A673 (cell line): ENCODE measurements around the gene FAHD2B. TPM values are rescaled to one million over a fixed set of nuclear protein-coding genes. Genes with fewer than 3 reads are reported as not detected.
"Not testable (repeated sequence)": the region's sequence is repeated elsewhere in the genome, so short reads cannot be mapped to it uniquely, and the experiment has no call there.

Experiments used
- BruUV-seq: library from RNA; stranded (reverse); fragments of 400-500 nt; replicated peaks from 2 replicates; lab custom pipeline; 2021; lab: Mats Ljungman, UMichigan
- CTCF ChIA-PET: fragments of 300-600 bp; sonication (Branson Sonifier 250); formaldehyde crosslinking; loops from one replicate; lab custom pipeline; 2022; ENCODE audit warnings: antibody characterized with exemption; lab: Charles Lee
- POLR2A ChIA-PET: fragments of 300-600 bp; sonication (Branson Sonifier 250); formaldehyde crosslinking; loops from one replicate; lab custom pipeline; 2022; ENCODE audit warnings: antibody characterized with exemption; ENCODE audit not compliant: low non-redundant PET; lab: Charles Lee
- DNase-seq: peaks from one replicate; pipeline ENCODE4 v3.0.0-alpha.2; 2015; ENCODE audit warnings: low spot score
- H3K27ac ChIP-seq: fragments of 200-600 bp; sonication (generic); 2 replicates; pipeline ENCODE4 v1.5.1; 2016; ENCODE audit warnings: mixed run types, low read depth, mild to moderate bottlenecking, mixed read lengths, antibody characterized with exemption, low read length; ENCODE audit not compliant: poor library complexity, severe bottlenecking
- H3K27me3 ChIP-seq: fragments of 200-600 bp; sonication (generic); replicated peaks from 2 replicates; pipeline ENCODE4 v1.6.1; 2017; ENCODE audit warnings: mixed run types, low read depth, mild to moderate bottlenecking, mixed read lengths, antibody characterized with exemption, low read length; ENCODE audit not compliant: insufficient read depth, poor library complexity
- H3K36me3 ChIP-seq: fragments of 200-600 bp; sonication (generic); 2 replicates; pipeline ENCODE4 v1.6.1; 2016; ENCODE audit warnings: mixed run types, mild to moderate bottlenecking, mixed read lengths, antibody characterized with exemption, low read length; ENCODE audit not compliant: insufficient read depth, poor library complexity, severe bottlenecking
- H3K4me1 ChIP-seq: fragments of 200-600 bp; sonication (generic); 2 replicates; pipeline ENCODE4 v1.6.1; 2017; ENCODE audit warnings: mixed run types, mild to moderate bottlenecking, mixed read lengths, antibody characterized with exemption, low read length; ENCODE audit not compliant: insufficient read depth, poor library complexity, severe bottlenecking
- H3K4me3 ChIP-seq: fragments of 200-600 bp; sonication (generic); 2 replicates; pipeline ENCODE4 v1.5.1; 2016; ENCODE audit warnings: low read depth, mixed run types, mild to moderate bottlenecking, mixed read lengths, low read length; ENCODE audit not compliant: poor library complexity, severe bottlenecking
- H3K9me3 ChIP-seq: fragments of 200-600 bp; sonication (generic); 2 replicates; pipeline ENCODE4 v1.6.1; 2016; ENCODE audit warnings: mixed run types, low read depth, mild to moderate bottlenecking, mixed read lengths, antibody characterized with exemption, low read length; ENCODE audit not compliant: poor library complexity, severe bottlenecking
- EZH2 ChIP-seq: fragments of 200-600 bp; sonication (generic); IDR thresholded peaks from 2 replicates; pipeline ENCODE4 v1.6.1; 2017; ENCODE audit warnings: borderline replicate concordance, low read depth, mild to moderate bottlenecking, mixed read lengths, antibody characterized with exemption, low read length; ENCODE audit not compliant: poor library complexity, severe bottlenecking
- intact Hi-C: fragments of 100-400 bp; cut with micrococcal nuclease; formaldehyde crosslinking; loops from one replicate; pipeline ENCODE4 v1.10.0; 2022; ENCODE audit not compliant: unreplicated experiment
- total RNA-seq: library from RNA; stranded (reverse); gene quantifications from 2 replicates; pipeline ENCODE4 v1.2.3, GENCODE V29; 2021
- TF ChIP-seq, protein P1 (sequence below): fragments of 300-800, 200-600 bp; sonication (generic); conservative IDR thresholded peaks from 2 replicates; pipeline ENCODE4 v1.5.1; 2017; ENCODE audit warnings: low read depth, mild to moderate bottlenecking, antibody characterized with exemption, low read length, moderate library complexity, mixed read lengths

FAHD2B gene
- total RNA-seq, 1 experiment from 2014 or later: 6.3 TPM

DNA sequence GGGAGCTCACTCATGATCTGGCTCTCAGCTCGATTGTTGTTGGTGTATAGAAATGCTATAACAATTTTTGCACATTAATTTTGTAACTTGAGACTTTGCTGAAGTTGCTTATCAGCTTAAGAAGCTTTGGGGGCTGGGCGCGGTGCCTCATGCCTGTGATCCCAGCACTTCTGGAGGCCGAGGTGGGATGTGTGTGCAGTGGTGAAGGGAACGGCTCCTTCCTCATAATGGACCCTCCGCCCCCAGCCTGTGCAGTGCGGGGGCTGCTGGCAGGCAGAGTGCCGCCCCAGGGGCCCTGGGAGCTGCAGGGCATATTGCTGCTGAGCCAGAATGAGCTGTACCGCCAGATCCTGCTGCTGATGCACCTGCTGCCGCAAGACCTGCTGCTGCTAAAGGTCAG, 13.8 kb downstream of the FAHD2B start:
- POLR2A ChIA-PET, BruUV-seq: not testable (repeated sequence)

DNA sequence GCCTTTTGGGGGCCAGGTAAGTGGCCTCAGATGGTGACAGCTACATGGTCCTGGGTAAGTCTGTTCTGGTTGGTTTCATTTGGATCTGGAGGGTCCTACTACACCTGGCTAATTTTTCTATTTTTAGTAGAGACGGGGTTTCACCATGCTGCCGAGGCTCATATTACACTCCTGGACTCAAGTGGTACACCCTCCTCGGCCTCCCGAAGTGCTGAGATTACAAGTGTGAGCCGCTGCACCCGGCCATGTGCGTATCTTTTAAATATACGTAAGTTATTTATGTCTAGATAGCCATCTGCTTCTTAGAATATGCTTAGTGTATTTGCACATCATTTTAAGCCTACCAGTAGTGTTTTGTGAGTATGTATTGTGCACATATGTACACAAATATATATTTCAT, 17.5 kb downstream of the FAHD2B start:
- CTCF ChIA-PET, intact Hi-C loops, H3K4me1 ChIP-seq, H3K9me3 ChIP-seq, BruUV-seq, DNase-seq, H3K4me3 ChIP-seq, POLR2A ChIA-PET, H3K27ac ChIP-seq, H3K27me3 ChIP-seq, H3K36me3 ChIP-seq: not testable (repeated sequence)

More for the DNA sequence above, 13.8 kb downstream of the FAHD2B start:
- H3K4me3 ChIP-seq, intact Hi-C loops, DNase-seq, H3K27me3 ChIP-seq, H3K36me3 ChIP-seq, H3K9me3 ChIP-seq, H3K4me1 ChIP-seq, H3K27ac ChIP-seq: not testable (repeated sequence)
- CTCF ChIA-PET: interaction anchor here (0.6 kb wide), 1 partner anchor 24 kb away, joined by 4 read pairs; no protein-coding TSS in a partner anchor

DNA sequence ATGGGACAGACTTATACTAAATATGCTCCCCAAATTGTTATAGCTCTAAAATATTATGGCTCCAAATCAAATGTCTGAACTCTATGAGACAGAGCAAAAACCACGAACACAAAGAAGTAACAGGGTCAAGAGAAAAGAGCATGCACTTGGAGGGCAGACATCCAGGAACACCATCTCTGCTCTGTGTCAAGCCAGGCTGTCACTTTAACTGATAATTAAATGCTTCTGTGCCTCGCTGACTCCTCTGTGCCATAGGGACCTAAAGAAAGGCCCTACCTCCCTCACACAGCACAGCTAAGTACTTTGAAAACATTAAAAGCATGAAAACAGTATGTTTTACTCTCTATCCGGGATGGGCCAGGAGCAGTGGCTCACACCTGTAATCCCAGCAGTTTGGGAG, 23.8 kb downstream of the FAHD2B start:
- H3K9me3 ChIP-seq, H3K4me1 ChIP-seq, CTCF ChIA-PET, H3K27me3 ChIP-seq, intact Hi-C loops, POLR2A ChIA-PET, H3K27ac ChIP-seq, H3K36me3 ChIP-seq, BruUV-seq, DNase-seq, H3K4me3 ChIP-seq: not testable (repeated sequence)

DNA sequence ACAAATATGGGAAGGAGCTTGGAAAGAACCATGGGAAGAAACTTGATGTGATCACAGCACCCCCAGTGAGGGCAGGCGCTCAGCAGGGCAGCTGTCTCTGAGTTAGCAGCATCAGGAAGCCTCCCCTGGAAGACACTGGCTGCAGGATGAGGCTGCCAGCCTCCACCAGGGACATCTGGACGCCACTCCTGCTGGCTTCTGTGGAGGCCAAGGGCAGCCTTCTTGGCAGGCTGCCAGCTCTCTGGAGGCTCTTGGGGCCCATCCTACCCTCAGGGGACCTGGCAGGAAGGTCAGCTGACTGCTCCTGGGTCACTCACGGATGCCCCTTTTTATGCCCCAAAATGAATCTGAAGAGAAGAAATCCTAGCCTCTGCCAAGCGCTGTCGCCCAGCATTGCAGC, 26.0 kb downstream of the FAHD2B start:
- BruUV-seq, DNase-seq, H3K4me3 ChIP-seq, H3K9me3 ChIP-seq, H3K27ac ChIP-seq, H3K4me1 ChIP-seq, intact Hi-C loops, CTCF ChIA-PET, POLR2A ChIA-PET, H3K36me3 ChIP-seq: not testable (repeated sequence)
- peaks cover 16% of the 10 kb centered on the region for H3K27me3 ChIP-seq

DNA sequence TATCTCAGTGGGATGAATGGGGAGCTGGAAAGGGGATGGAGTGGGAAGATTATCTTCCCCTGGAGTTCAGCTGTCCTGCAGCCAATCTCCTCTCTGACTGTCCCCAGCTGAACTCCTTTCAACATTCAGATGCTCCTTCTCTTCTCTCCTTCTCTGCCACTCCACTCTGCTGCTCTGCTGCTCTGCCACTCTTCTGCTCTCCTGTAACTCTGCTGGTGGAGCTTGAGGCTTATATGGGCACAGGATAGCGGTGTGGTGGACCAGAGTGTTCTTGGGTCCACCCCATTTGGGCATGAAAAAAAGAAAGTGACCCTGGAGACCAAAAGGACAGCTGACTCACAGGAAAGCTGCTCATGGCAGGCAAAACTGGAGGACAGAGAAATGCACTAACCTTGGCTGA, 26.6 kb downstream of the FAHD2B start:
- ChIA-PET CTCF (no interaction called here), POLR2A (no interaction called here)
- no TSS peak for BruUV-seq
- Histone ChIP-seq H3K4me1 (no peaks in the 10 kb centered on the region), H3K27ac (no peak overlapping the region), H3K36me3 (no peaks in the 10 kb centered on the region), H3K9me3 (no peaks in the 10 kb centered on the region), H3K27me3 (peaks cover 16% of the 10 kb centered on the region), H3K4me3 (no peak overlapping the region)
- DNase-seq: no peak
- TF ChIP-seq EZH2: no peak
- TF ChIP-seq, protein P1, sequence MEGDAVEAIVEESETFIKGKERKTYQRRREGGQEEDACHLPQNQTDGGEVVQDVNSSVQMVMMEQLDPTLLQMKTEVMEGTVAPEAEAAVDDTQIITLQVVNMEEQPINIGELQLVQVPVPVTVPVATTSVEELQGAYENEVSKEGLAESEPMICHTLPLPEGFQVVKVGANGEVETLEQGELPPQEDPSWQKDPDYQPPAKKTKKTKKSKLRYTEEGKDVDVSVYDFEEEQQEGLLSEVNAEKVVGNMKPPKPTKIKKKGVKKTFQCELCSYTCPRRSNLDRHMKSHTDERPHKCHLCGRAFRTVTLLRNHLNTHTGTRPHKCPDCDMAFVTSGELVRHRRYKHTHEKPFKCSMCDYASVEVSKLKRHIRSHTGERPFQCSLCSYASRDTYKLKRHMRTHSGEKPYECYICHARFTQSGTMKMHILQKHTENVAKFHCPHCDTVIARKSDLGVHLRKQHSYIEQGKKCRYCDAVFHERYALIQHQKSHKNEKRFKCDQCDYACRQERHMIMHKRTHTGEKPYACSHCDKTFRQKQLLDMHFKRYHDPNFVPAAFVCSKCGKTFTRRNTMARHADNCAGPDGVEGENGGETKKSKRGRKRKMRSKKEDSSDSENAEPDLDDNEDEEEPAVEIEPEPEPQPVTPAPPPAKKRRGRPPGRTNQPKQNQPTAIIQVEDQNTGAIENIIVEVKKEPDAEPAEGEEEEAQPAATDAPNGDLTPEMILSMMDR: no peak
- intact Hi-C loops: no loop called here
